GM18505 (cell line): ENCODE results near the gene NES.

Experiments used
- ATAC-seq: cut with Tn5 transposase; IDR thresholded peaks from one replicate; pipeline ENCODE4 v1.9.1; 2021; ENCODE audit not compliant: unreplicated experiment
- POLR2A ChIP-seq: IDR thresholded peaks from 4 replicates; pipeline ENCODE4 v1.6.1; 2011; ENCODE audit warnings: borderline replicate concordance; ENCODE audit not compliant: insufficient read depth, insufficient read length; ENCODE audit errors: extremely low read depth

Gene NES, protein sequence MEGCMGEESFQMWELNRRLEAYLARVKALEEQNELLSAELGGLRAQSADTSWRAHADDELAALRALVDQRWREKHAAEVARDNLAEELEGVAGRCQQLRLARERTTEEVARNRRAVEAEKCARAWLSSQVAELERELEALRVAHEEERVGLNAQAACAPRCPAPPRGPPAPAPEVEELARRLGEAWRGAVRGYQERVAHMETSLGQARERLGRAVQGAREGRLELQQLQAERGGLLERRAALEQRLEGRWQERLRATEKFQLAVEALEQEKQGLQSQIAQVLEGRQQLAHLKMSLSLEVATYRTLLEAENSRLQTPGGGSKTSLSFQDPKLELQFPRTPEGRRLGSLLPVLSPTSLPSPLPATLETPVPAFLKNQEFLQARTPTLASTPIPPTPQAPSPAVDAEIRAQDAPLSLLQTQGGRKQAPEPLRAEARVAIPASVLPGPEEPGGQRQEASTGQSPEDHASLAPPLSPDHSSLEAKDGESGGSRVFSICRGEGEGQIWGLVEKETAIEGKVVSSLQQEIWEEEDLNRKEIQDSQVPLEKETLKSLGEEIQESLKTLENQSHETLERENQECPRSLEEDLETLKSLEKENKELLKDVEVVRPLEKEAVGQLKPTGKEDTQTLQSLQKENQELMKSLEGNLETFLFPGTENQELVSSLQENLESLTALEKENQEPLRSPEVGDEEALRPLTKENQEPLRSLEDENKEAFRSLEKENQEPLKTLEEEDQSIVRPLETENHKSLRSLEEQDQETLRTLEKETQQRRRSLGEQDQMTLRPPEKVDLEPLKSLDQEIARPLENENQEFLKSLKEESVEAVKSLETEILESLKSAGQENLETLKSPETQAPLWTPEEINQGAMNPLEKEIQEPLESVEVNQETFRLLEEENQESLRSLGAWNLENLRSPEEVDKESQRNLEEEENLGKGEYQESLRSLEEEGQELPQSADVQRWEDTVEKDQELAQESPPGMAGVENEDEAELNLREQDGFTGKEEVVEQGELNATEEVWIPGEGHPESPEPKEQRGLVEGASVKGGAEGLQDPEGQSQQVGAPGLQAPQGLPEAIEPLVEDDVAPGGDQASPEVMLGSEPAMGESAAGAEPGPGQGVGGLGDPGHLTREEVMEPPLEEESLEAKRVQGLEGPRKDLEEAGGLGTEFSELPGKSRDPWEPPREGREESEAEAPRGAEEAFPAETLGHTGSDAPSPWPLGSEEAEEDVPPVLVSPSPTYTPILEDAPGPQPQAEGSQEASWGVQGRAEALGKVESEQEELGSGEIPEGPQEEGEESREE (N-terminal part only)

DNA sequence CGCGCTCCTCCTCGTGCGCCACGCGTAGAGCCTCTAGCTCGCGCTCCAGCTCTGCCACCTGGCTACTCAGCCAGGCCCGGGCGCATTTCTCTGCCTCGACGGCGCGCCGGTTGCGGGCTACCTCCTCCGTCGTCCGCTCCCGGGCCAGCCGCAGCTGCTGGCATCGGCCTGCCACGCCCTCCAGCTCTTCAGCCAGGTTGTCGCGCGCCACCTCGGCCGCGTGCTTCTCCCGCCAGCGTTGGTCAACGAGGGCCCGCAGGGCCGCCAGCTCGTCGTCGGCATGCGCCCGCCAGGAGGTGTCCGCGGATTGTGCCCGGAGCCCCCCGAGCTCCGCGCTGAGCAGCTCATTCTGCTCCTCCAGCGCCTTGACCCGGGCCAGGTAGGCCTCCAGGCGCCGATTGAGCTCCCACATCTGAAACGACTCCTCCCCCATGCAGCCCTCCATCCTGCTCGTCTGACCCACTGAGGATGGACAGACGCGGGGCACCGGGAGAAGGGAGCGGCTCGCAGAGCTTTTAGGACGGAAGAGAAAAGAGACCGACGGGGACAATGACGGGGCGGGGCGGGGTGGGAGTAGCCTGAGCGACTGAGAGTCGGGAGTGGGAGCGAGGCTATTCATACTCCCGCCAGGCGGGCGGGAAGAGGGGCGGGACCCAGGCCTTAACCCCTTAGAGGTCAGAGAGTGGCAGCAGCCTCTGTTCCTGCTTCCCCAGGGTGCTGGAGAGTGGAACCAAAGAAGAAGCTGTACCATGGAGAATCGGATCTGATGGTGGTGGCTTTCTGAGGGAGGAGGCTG, at the start of gene NES:
NES (minus strand) TSS at position 588 of the 796 bp plus-strand sequence; CDS start at position 445, 143 bp downstream.
- no peak for ATAC-seq

DNA sequence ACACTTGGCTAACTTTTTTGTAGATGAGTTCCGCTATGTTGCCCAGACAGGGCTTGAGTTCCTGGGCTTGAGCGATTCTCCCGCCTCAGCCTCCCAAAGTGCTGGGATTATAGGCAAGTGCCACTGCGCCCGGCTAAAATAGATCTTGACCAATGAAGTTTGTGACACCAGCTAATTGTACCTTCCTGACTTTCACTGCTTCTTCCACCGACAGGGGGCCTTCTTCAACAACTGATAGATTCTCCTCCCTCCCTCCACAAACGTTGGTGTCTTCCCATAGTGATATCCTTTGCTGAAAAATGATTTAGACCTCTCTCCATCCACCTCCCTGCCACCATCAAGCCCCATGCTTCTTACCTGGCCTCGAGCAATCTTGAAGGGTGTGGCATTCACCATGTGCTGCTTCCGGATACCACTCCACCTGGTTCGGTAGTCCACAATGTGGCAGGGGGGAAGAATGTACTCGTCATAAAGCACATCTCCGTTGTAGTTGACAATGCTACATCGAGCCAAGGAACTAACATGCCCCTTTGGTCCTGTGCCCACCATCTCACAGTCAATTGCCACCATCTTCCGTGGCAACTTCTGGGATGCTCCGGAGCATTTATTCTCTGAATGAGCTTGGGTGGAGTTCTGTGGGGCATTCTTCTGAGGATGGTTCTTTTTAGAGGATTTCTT, 49.5 kb upstream of the NES start:
- ATAC-seq = no peak

More for the DNA sequence above, at the start of gene NES:
- no peak for TF ChIP-seq POLR2A

DNA sequence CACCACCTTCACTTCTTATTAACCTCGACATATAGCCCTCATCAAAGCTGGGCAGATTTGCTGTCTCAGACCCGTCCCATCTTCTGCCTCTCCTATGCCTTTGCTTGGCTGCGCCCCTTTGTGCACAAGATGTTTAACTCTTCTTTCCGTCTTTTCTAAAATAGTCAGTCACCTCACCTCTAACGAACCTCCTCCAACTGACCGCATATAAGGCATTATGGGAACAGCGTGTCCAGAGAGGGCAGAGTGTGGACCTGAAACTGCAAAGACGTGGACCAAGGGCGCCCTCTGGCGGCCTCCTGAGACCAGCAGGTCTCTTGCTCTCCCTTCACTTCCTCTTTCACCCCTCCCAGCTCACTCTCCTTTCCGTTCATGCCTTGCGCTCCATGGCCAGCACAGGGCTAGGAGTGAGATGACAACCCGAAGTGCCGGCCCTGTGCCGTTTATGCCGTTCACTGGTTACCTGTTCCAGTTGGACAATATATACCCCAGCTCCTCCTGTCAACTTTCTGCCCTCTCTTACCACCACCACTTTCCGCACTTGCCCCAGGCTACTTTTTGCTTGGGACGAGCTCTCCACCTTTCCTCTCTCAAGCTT, 48.6 kb upstream of the NES start:
- peak; percentile 27 for ATAC-seq
- TF ChIP-seq POLR2A = no peak

More for the DNA sequence above, 49.5 kb upstream of the NES start:
- TF ChIP-seq POLR2A = no peak

DNA sequence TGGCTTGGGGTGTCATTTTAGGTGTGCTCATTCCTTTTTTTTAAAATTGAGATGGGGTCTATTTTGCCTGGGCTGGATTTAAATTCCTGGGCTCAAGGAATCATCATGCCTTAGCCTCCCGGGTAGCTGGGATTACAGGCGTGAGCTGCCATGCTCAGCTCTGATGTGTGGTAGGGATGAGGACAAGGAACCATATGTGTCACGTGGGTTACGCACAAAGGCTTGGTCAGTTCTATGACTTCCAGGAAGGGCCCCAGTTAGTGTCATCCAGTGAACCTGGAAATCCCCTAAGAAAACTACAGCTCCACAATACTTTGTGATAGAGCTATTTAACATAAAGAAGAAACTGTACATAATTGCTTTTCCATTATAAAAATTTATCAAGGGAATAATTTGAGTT, 44.3 kb upstream of the NES start:
- no peak for ATAC-seq
- no peak for TF ChIP-seq POLR2A

DNA sequence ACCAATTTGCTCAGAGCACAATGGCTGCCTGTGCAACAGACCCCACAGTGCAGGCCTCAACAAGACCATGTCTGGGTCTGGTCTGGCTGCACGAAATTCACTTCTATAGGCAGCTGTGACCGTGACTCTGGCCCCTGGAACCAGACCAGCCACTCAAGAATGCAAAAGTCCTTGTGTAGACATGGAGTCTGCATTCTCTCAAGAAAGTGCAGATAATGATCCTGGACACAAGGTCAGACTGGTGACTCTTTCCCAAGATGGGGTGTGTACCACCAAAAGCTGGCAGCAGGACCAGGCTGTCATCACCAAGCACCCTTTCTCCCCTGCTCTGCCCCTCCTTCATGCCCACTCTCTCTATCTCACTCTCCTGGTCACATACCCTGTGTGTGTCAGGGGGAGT, 43.9 kb upstream of the NES start:
- ATAC-seq = no peak

DNA sequence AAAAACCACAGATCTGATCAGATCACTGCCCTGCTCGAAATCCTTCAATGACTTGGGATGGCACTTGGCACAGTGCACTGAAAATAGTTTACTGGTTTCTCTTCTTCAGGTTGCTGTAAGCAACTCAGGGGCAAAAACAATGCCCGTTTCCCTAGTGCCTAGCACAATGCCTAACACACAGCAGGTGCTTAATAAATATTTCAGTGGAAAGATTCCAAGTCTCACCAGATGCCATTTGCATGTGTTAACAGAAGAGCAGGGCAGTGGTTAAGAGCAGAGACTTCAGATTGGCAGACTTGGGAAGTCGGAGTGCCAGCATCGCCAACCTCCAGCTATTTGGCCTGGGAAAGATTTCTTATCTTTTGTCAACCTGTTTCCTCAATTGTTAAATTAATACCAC, 40.1 kb upstream of the NES start:
- TF ChIP-seq POLR2A = no peak
- no peak for ATAC-seq

More for the DNA sequence above, 43.9 kb upstream of the NES start:
- no peak for TF ChIP-seq POLR2A

DNA sequence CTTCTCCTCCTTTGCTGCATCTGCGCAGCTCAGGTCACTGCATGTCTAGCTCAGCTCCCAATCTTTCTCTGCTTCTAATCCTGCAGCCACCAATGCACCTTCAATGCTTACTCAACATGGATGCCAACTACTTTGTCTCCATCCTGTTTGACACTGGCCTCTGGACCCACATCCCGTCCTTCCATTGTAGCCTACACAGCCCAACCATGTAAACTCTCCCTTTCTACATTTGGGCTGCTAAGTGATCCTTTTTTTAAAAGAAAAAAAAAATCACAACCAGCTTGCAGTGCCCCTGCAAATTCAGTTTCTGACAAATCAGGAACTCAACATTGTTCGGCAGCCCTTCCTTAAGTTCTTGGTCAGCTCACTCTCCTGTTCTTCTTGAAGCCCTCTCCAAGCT, 37.6 kb upstream of the NES start:
- ATAC-seq = no peak
- no peak for TF ChIP-seq POLR2A

DNA sequence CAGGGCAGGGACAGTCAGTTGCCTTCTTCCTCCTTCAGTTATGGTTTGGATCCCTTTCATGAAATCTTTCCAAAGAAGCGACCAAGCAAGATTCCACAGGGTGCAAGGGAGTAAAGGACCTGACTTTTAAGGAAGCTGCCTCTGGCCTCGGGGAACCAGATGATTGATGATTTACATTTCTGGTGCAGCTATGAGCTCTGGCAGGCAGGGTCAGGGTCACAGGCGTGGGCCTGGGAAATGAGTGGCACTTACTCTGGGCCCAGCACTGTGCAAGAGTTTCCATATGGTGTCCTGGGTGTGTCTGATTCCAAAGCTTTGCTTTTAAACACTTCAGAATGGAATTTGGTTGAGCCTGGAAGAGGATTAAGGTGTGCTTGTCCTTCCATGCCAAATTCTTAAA, 35.4 kb upstream of the NES start:
- ATAC-seq = no peak
- no peak for TF ChIP-seq POLR2A

DNA sequence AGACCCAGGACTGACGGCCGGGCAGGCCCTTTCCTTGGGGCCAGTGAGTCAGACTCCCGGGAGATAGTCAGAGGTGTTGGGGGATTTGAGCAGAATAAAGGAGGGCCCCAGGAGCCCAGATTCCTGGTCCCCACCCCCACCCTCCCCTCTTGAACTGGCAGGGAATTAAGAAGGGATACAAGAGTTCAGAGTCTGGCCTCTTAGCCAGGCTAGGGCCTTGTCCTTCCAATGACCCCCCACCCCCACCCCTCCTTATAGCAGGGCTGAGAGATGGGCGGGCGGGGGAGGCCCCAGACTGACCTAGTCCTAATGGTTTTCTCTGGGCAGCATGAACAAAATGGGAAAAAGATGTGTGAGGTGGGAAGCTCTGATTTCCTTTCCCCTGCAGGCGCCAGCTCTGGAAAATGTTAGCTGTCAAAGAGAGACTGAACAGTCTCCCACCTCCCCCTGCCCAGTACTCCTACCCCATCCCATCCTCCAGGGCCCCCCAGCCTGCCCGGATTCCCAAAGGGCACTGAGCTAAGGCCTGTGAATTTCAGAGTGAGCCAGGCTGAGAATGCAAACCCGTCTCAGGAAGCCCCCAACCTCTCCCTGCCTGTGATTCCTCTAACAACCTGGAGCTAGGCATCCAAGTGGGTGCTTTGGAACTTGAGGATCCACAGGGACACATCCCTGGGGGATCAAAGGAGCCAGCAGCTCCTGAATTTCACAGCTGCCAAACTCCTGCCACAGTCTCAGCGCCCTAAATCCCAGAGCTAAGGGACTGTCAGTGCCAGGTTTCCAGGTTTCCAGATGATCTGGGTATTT, 34.0 kb upstream of the NES start:
- ATAC-seq = no peak
- no peak for TF ChIP-seq POLR2A

DNA sequence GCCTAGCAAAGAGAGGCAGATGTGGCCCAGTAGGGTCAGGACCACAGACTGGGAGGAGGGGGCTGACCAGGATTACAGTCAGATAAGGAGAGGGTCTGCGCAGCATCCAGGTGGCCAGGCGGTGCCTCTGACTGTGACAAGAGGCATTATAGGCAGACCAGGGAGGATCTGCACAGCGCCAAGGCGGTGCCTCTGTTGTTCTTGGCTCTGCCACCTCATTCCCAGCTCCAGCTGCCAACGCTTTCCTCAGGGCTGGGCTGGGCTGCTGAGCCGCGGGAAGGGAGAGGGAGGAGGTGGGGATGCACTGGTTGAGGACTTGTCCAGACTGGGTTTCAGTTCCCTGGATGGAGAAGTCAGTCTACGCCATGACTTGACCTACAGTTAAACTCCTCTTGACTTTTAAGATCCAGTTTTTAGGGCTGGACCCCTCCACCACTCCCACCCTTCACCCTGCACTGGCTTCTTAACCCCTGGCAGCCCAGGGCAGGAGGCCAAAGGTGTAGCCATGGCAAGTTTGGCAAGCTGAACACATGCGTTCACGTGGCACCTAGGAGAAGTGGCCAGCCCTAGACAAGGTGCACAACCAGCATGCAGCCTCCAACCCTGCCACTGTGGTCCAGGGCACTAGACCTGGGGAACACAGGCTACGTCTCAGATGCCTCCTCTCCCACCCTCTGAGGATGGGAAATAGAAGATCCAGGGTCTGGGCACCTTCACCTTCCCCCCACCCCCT, 32.7 kb upstream of the NES start:
- no peak for ATAC-seq
- TF ChIP-seq POLR2A = no peak

DNA sequence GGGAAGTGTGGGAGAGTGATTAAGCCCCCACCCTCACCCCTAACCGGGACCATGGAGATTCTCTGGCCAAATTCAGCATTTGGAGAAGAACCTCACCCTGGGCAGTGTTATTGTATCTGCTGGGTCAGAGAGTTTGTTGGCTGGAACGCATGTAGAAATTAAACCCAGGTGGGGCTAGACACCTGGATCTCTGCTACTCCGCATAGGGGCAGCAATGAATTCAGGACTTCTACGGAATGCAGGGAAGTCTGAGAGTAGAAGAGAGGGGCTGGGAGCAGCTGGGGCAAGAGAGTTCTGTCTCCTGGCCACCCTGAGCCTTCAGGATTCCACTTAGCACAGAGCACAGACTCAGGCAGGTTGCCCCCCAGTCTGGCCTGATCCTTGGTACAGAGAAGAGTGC, 31.8 kb upstream of the NES start:
- no peak for ATAC-seq
- no peak for TF ChIP-seq POLR2A

DNA sequence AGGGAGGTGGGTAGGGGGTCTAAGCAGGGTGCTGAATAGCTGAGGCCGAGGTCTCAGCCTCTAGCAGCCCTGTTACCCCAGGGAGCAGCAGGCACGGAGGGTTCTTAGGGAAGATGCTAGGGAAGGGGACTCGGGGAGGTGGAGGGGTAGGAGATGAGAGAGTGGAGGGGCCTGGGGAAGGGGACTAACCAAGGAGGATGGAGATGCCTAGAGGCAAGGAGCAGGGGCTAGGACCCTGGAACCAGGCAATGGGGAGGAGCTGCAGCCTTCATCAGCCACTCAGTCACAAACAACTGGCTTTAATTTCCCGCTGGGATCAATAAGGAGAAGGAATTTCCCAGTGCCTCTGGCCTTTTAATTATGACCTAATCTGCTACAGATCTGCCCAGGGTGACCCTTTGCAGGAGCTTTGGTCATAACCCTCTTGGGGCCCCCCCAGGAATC, 31.0 kb upstream of the NES start:
- no peak for TF ChIP-seq POLR2A
- ATAC-seq = no peak
